Stimulated activated CD4-positive, alpha-beta T cell treated with anti-CD3 and anti-CD28 coated beads, Interleukin-15, amount 100 ng/mL, for 1 hour (primary cell): ENCODE data around the gene FPR1.

Experiments
- DNase-seq, 2 donors: peaks; one replicate each; pipeline ENCODE4 v3.0.0-alpha.2; 2020; ENCODE audit warnings: low read depth in 1 of 2, low spot score in 1 of 2

FPR1 gene, protein sequence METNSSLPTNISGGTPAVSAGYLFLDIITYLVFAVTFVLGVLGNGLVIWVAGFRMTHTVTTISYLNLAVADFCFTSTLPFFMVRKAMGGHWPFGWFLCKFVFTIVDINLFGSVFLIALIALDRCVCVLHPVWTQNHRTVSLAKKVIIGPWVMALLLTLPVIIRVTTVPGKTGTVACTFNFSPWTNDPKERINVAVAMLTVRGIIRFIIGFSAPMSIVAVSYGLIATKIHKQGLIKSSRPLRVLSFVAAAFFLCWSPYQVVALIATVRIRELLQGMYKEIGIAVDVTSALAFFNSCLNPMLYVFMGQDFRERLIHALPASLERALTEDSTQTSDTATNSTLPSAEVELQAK

DNA sequence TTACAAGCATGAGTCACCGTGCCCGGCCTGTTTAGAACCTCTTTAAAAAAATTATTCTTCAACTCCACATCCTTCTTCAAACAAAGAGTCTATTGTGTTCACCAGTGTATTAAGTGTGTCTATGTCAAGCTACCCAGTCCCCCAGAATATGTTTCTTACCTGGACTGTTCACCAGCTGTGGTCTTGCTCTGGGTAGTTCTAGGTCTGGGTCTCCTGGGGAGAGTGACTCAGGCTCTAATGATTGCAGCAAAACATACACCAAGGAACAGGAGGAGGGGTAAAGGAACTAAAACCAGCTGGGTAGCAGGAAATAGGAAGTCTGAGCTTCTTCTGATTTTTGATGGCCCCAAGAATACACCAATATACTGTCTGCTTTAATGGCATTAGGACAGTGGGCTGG is at the start of gene FPR1:
FPR1 (minus strand) TSS at position 224 of the 400 bp plus-strand sequence. CDS start 4,884 bp downstream, outside the sequence.
- no peak for DNase-seq

DNA sequence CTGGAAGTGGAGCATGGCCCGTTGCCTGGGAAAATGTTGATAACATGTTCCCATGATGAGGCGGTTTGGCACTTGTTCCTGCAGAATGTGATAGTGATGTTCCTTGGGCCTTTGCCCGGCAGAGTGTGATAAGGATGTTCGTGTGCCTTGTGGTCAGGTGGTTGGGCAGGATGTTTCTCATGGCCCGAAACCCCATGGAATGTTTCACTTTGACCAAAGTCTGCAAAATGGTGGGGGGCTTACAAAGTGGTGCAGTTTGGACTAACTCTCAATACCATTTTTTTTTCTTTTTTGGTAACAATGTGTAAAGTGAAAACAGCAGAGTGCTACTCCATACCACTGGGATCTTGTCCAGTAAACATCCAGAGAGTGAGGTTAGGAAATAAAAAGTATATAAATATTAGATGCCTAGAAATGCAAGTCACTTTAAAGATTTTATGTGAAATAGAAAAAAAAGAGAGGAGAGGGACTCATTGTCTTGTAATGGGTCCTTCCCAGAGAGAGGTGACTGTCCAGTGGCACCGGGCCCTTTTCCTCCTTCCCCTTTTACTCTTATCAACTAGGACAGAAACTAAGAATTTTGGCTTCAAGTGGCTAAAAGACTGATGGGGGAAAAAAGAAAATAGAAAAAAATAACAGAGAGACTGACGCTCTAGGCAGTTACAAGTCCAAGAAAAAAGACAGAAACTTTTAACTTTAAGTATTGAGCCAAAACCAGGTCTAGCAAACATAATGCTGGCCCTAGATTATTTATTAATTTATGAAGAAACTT is 49.0 kb upstream of the FPR1 start:
- no peak for DNase-seq

DNA sequence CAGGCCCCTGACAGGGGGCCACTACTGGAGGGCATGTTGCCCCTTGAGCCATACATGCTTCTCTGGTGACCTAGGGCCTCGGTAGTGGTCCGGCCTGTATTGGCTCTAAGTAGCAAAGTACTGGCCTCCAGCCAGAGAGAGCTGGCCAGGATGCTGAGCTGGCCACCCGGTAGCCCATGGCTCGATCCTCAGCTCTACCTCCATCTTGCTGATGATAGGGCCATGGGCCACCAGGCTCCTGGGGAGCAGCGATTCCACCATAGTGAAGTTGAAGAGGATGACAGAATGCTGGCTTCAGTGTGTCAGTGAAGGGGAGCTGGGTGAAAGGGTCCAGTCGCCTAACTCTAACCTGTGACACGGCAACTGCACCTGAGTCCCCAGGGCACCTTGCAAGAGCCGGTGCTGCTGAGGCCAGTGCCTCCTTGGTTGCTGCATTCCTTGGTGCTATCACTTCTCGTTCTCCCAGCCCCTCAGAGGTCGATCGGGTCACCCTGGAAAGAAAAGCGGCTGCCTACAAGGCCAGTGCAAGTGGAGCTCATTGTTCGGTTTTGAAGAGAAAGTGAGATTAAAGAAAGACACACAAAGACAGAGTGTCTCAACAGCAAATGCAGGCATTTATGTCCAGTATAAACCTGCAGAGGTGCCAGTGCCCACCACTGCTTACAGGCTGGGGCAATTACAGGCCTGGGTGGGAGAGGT is 48.2 kb upstream of the FPR1 start:
- DNase-seq: no peak

DNA sequence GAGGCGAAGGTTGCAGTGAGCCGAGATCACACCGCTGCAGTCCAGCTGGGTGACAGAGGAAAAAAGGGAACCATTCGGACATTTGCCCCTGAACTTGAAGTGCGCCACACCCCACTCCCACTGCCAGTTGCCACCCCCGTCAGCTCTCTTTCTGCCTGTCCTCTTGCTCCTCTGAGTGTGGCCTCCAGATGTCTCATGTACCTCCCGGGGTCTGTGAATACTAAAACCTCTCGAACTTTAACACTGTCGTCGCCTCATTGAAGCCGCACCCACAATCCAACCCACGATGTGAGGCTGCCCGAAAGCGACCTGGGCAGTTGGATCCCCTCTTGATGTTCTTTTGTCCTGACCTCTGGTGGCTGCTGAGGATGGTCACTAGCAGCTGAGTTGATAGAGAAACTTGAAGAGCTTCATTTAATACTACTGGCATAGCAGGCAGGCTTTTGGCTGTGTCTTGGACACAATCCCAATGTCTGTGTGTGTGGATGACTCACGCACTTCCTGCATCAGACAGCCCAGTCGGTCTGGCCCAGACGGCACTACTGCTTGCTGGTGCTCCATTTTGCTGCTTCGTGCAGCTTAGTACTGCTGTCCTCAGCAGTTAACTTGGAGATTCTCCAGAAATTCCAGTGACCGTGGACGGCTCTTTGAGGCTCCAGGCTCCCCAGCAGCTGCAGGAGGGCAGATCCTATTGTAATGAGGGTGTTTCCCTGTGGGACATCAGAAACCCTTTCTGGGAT is 47.5 kb upstream of the FPR1 start:
- no peak for DNase-seq

DNA sequence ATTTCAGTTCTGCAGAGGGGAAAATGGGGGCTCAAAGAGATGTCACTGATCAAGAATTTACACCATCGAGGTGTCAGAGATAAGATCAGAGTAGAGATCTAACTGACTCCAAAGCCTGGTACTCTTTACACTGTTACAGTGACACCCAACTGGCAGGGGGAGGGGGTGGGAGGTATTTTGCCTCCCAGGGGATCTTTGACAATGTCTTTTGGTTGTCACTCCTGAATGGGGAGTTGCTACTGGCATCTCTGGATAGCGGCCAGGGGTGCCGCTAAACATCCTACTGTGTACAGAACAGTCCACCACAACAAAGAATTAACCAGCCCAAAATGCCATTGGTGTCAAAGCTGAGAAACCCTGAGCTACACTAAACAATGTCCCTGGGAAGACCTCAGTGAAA is 46.4 kb upstream of the FPR1 start:
- DNase-seq: no peak

DNA sequence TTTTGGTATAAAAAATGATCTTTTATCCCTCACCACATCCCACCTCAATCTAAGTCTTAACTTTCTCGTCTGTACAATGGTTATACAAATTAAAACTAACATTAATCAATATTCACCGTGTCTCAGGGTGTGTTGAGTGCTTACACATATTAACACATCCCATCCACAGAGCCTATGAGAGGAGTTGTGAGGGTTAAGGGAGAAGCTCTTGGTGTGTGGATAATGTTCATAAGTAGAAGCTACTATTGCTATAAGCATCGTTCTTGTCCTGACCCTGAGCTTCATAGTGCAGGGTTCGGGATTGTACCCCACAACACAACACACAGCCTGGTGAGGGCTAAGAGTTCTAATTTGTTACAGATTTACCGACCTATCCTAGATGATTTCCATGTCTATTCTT is 45.8 kb upstream of the FPR1 start:
- no peak for DNase-seq

DNA sequence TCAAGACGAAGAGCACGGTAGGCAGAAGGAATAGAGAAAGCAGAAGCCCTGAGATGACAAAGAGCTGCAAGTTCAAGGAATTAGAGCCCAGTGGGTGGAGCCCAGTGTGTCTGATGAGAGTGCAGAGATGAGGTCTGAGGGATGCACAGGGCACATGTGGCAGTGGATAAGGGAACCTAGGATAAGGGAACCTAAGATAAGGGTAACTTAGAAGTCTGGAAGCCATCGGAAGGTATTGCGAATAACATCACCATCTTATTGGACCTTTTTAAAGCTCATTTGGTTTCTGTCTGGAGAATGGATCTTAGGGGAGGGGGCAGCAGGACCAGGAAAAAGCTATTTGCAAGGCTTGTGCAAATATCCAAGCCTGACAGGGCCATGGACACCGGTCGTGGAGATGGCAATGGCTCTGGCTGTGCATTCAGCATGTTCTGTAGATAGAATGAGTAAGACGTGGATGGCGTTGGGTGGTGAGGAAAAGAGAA is 44.6 kb upstream of the FPR1 start:
- no peak for DNase-seq

DNA sequence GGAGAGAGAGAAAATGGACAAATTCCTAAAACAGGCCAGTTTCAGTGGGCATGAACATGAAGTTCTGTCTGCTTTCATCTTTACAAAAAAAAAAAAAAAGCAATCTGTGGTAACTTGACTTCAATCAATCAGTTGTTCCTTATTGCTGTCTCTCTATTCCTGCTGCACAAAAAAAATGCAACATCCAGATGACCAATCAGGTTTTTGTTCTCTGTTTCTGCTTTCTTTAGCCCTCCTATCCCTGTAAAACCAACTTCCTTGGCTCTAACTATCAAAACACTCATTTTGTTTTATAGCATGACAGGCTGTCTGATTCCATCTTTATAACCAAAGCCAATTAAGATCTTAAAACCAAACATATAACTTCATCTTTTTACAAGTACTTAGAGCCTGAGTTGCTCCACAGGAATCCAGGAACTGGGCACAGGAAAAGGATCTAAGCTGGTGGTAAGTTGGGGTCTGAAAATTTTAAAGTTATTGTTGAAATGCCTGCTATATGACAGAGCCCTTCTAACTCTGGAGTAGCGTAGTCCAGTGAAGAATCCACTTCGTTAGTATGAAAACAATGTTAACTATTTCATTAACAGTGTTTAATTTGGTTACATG is 43.3 kb upstream of the FPR1 start, which contains the start of gene FPR3:
FPR3 (plus strand) TSS at position 273 of the 606 bp plus-strand sequence. CDS start 28,592 bp downstream, outside the sequence.
- DNase-seq: no peak

DNA sequence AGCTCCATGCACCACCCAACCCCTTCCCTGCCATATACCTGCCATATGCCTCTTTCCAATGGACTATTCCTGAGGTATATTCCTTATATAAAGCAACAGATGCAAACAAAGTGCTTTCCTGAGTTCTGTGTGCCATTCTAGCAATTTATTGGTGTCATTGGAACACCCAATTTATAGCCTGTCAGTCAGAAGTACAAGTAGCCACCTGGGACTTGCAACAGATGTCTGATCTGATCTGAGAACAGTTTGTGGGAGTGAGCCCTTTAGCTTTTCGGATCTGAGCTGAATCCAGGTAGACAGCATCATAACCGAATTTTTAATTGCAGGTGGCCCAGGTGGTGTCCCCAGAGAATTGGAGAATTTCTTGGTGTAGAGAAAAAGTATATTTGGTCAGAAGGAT is 42.3 kb upstream of the FPR1 start:
- DNase-seq: no peak

DNA sequence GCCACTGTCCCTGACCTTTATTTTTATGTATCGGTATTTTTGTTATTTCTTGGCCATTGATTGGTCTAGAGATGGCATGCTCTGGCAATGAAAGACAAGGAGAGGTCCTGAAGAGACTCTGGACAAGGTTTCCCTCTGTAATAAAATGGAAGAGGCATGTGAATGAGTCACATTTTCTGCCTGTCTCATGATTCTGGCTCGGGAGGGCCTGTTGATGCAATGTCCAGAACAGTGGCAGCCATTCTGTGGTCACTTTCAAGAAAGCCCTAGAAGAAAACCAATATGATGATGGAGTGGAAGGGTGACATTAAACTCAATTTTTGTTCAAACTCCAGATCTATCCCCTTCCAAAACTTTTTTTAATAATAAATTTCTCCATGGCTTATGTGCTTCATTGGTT is 41.3 kb upstream of the FPR1 start:
- no peak for DNase-seq

DNA sequence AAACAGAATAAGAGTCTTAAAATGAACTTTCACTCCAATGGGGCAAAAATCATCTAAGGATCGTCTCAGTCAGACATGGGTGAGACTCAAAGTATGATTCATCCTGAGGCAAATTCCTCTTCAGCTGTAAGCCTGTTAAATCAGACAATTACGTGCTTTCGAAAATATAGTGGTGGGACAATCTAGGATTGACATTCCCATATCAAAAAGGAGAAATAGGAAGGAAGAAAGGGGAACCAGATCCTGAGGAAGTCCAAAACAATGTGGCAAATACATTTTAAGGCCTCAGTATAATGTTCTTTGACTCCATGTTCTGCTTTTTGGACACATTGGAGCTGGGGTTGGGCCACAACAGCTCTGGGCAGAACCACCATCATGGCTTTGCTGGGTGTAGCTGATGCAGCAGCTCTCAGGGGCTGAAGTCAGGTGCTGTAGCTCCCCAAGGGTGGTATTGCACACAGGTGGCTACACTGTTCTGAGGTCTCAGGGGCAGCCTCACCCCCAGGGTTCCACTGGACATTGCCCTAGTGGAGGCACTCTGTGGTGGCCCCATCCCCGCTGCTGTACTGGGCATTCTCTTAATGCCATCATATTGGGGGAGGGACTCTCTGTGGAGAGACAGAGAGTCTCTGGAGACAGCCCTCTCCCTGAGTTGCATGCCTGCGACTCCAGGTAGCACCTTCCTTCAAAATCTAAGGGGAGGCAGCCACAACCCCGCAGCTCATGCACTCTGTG is 37.5 kb upstream of the FPR1 start:
- DNase-seq: no peak

DNA sequence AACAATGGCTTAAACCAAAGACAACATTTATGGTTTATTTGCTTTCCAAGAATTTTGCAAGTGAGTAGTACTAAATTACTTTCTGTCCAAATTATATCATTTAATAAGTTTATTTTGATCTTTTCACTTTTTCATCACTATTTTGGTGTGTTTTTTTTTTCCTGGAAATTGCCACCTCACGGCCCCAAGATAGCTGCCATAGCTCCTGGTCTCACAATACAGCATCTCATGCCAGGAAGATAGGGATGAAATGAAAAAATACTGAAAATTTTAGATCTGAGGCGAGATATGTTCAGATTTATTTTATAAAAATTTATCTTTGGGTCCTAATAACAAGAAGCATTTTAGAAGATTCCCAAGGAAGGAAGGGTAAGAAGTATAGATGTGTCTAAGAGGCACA is 36.4 kb upstream of the FPR1 start:
- no peak for DNase-seq

DNA sequence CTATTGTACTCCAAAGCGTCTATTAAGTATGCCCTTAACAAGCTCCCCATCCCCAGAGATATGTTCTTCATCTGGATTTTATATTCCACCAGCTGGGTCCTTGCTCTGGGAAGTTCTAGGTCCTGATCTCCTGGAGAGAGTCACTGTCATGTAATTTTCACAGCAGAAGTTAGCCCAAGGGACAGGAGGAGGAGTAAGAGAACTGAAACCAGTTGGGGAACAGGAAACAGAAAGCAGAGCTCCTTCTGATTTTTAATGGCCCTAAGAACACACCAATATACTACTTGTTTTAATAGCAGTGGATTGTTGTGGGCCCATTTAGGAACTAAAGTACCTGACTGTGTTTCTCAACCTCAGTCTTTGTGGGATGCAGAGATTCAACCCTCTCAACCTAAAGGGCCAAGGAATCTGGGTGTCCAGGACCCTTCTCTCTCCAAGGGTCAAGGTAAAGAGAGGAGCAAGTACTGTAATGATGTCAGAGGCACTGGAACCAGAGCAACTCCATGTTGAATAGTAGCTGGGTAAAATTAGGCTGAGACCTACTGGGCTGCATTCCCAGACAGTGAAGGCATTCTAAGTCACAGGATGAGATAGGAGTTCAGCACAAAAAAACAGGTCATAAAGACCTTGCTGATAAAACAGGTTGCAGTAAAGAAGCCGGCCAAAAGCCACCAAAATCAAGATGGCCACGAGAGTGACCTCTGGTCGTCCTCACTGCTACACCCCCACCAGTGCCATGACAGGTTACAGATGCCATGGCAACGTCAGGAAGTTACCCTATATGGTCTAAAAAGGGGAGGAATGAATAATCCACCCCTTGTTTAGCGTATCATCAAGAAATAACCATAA is 35.2 kb upstream of the FPR1 start:
- DNase-seq: no peak

DNA sequence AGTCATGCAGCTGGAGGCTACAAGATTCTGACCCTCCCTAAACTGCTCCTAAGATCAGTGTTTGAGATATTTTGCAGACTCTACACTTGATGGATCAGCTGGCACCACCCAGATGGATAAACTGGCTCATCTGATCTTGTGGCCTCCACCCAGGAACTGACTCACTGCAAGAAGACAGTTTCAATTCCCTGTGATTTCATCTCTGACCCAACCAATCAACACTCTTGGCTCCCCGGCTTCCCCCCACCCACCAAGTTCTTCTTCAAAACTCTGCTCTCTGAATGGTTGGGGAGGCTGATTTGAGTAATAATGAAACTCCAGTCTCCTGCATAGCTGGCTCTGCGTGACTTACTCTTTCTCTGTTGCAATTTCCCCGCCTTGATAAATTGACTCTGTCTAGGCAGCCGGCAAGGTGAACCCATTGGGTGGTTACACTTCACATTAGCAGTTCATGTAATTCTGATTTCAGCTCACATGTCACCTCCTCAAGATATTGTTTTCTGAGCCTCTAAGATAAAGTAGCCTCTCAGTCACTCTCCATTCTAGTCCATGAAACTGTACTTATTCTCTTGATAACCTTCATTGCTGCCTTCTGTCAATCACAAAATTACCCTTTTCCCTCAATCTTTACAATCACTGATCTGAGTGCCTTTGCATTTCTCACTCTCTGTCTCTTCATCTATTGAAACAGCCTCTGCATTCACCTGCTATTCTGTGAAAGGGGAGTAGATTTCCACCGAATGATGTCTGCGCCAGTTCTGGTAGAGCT is 33.4 kb upstream of the FPR1 start:
- peak in 1 of 2 donors; percentile 29 for DNase-seq

DNA sequence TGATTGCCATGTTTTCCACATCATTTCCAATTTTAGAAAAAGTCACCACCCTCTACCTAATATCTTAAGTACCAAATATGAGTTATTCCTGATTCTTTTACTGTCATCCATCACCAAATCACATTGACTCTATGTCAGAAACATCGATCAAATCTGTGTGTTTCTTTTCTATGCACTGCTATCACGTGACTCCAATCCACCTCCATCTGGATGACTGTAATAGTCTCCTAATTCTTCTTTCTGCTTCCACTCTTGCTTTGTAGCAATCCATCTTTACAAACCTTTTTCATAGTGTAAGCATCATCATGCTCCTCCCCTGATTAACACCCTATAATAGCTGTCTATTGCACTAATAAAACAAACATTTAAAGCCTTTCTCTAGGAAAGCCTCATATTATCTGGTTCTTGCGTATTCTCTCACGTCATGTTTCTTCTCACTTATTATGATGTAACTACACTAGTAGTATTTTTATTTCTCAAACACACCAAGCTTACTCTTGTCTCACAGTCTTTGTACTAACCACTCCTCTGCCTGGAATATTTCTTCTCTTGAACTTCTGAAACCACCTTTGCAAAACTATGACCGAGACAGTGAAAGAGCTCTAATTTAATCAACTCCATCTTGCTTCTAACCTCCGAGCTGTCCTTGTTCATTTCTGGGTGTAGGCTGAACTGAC is 32.6 kb upstream of the FPR1 start:
- no peak for DNase-seq

DNA sequence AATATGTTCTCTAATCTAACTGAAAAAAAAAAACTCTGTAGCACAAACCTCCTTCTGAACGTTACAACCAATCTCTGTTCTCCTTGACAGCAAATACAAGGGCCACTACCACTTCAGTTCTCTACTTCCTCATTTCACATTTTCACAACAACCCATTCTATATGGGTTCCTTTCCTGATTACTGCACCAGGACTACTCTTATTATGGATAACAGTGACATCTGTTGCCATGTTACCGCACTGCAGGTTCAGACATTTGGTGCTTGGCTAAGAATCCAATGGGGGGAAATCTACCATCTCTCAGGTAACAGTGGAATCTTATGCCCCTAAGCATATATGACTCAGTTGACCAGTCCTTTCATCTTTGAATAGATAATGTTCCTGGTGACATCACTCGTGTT is 31.7 kb upstream of the FPR1 start:
- DNase-seq: no peak

DNA sequence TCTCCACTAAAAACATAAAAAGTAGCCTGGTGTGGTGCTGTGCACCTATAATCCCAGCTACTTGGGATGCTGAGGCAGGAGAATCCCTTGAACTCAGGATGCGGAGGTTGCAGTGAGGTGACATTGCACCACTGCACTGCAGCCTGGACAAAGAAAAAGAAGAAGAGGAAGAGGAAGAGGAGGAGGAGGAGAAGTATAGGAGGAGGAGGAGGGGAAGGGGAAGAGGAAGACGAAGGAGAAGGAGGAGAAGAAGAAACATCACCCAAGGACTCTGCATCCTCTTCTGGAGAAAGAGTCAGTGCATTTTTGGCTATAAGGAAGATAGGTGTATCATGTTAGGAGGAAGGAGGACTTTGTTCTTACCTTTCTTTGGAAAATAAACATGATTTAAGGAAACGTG is 30.3 kb upstream of the FPR1 start:
- DNase-seq: no peak

DNA sequence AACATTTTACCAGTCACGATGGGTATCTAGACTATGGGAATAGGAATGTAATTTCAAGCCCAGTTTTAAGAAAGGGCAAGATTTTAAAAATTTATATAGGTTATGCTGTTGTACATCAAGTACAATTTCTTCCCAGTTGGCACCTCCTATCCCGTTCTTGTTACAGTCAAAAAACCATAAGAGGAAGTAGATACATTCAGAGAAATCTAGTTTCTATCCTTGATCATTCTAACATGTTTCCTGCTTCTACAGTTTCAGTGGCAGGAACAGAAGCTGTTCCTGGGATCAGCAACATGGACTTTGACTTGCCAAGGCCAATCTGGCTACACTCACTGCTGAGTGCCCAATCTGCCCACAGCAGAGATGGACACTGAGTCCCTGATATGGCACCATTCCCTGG is 28.6 kb upstream of the FPR1 start:
- no peak for DNase-seq
